Measurements from ENCODE around the gene PTPRG.
"Not testable (repeated sequence)": the region's sequence is repeated elsewhere in the genome, so short reads cannot be mapped to it uniquely, and the experiment has no call there.

PTPRG gene

DNA sequence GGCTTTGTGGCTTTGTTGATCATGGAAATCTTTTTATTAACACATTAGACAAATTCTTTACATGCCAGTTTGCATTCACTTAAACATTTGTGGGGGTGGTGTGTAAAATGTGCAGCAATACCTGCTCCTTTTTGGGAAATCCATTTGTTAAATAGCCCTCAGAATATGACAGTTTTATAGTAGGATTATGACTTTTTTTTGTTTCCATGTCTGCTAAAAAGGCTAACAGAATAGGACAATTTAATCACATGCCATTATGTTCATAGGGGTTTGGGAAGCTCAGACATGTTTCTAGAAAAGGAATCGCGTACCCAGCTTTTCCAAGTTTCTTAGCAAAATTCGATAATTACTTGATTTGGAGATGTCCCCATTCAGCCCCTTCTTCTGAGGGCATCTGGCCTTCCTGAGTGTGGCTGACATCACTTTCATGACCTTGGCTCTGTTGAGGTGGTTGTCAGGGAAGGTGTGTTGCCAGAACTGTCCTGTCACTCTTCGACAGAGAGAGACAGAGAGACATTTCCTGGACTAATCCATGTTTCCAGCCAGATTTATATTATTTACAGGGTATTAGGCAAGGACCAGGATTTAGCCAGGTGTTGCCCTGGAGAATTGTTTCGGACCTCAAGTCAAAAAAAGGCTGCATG, 126.4 kb downstream of the PTPRG start:
- peak; percentile 50 for DNase-seq

DNA sequence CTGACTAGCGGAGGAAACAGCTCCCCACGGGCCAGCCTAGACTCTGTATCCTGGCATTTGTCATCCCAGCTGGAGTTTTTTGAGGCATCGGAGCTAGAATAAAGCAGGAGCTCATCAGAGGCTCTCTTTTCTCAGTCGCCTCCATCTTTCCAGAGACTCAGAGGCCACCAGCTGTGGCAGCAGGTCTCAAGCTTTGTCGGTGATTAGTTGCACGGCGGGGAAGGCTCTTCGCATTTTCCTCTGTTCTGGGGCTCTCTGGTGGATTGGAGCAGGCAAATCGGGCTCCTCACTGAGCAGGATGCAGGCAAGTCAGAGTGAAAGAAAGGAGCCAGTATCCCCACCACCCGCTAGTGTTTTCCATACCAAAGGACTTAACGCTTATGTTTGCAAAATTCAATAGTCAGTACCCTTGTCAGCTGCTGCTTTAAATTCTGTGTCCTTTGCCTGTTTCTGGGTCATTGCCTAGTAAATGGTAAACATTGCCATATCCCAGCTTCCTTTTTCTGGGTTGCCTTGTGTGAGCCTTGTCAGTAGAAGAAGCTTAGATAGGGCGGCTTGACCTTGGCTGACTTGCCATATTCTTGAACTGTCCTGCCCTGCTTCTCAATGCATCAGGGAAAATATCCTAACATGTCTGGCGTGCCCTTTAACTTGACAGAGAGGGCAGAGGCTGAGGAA, 127.1 kb downstream of the PTPRG start:
- DNase-seq: peak; percentile 79

DNA sequence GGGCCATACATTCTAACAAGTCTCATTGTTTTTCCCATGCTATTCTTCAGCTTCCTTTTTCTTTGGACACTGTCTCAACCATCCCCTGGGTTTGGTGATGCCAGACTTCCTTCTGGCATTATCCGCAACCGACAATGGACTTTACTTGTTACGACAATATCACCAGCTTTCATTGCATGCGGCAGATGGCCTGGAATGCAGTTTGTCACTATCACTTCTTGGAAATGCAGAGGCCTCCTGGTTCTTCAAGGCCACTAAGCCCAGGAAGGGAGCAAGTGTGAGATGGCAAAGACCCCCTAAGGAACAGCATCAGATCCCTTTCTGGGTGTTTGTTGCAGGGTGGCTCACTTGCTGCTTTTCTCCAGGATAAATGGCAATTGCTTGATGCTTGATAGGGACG, 128.6 kb downstream of the PTPRG start:
- no peak for DNase-seq

DNA sequence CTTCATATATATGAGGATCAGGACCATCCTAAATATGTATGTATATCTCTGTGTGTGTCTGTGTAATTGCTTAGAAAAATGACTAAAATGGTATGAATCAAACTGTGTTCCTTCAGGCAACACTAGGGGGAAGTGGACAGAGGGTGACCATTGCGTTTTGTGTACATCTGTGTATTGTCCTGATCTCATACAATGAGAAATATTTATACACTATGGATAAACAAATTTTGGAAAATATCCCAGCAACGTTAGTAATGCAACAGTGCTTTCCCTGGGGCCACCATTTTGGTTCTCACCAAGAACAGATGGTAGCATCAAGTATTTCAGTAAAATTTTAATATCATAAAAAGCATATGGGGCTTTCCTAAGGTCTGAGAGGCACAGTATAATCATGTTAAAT, 130.1 kb downstream of the PTPRG start:
- no peak for DNase-seq

DNA sequence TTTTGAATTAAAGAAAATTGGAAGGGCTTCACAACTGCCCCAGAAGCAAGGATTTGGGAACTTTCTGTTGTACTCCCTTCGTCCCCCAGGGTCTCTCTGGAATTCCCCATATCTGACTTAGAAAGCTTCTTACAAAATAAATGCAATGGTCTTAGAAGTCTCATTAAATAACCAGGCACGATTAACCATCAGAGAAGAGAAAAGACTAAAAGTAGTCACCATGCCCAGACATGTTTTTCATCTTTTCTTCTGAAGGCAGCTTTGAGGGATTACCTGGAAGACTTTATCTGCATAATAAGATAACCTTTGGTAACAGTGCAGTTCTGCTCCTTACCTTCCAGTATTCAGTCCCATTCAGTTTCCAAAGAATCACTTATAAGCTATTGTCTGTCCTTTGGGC, 135.9 kb downstream of the PTPRG start:
- no peak for DNase-seq

DNA sequence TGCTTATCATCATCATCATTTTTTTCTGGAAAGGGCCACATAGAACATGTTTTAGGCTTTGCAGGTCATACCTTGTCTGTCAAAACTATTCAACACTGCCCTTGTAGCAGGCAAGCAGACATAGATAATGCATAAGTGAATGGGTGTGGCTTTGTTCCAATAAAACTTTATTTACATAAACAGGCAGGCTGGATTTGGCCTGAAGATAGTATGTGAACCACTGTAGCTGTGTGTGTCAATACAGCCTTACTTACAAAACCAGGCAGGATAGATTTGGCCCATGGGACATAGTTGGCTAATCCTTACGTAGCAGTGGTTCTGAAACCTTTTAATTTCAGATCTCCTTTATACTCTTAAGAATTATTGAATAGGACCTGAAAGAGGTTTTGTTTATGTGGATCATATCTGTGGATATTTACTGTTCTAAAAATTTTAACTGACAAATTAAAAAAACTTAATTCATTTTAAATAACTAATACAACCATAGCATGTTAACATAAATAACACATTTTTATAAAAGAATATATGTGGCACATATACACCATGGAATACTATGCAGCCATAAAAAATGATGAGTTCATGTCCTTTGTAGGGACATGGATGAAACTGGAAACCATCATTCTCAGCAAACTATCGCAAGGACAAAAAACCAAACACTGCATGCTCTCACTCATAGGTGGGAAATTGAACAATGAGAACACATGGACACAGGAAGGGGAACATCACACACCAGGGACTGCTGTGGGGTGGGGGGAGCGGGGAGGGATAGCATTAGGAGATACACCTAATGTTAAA, 137.1 kb downstream of the PTPRG start:
- DNase-seq: peak; percentile 34

DNA sequence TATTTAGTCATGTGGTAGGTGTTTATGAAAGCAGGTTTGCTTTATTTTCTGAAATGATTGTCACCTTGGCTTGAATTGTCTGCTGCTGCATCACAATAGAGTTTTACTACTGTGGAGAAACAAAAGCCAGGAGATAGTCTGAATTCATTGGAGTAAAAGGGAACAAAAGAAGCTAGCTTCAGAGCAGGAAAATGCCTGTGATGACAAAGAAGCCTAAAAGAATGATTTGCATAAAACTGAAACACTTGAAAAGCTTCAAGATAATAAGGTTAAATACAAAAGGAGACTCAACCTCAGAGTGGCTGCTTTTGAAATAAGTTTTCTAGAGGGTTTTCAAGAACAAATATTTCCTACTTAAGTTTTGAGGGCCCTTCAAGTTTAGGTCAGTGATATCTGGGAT, 138.3 kb downstream of the PTPRG start:
- DNase-seq: peak; percentile 28

DNA sequence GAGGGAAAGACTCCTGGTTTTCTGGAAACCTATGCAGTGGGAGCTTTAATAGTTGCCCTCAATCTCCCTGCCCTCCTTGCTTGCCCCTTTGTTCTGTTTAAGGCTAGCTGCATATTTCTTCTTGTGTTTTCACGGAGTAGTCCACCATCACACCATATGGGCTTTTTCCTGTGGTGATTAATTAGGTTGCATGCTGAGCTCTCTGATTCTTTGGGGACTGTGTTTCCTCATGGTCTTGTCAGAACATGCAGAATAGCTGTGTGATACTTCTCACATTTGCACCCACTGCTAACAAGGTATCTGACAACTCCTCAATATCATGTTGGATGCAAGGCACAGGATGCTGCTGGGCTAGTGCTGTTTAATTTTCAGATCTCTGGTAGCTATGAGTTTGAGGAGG, 139.6 kb downstream of the PTPRG start:
- peak; percentile 94 for DNase-seq

DNA sequence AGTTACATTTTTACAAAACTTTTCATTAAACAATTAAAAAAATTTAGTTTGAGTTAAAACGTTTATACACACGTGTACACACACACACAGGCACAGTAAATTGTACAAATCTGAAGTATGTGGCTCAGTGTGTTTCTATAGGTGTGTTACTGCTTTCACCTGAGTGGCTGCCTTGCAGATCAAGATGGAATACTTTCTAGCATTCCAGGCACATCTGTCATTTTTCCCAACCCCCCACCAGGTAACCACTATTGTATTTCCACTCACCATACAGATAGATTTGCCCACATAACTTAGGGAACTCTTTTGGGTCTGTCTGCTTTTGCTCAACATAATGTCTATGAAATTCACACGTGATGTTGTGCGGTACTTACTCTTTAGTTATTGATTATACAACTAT, 141.1 kb downstream of the PTPRG start:
- peak; percentile 38 for DNase-seq

DNA sequence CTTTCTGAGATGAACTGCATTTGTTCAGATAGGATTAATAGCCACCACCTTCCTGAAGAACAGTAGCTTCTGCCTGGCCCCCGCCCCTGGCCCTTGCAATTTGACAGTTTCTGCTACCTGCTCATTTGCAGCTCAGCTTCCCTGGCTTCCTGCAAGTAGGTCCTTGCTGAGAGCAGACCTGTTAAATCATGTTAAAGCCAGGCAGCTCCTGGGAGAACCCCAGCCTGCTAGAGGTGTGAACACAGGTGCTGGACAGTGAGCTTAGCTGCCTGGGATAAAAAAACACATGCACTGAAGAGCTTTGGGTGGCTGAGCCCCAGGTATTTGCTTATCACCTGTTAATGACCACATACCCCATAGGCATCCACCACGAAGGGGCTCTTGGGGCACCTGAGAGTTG, 143.4 kb downstream of the PTPRG start:
- DNase-seq: peak; percentile 71

DNA sequence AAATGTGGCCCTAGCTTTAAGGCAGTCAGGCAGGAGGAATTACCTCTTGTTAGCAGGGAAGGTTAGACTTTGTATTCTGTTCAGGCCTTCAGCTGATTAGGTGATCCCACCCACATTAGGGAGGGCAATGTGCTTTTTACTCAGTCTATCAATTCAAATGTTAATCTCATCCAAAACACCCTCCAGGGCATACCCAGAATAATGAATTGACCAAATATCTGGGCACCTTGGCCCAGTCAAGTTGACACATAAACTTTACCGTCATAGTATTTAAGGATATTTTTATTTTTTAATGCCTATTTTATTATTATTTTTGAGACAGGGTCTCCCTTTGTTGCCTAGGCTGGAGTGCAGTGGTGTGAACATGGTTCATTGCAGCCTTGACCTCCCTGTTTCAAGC, 146.1 kb downstream of the PTPRG start:
- DNase-seq: no peak

DNA sequence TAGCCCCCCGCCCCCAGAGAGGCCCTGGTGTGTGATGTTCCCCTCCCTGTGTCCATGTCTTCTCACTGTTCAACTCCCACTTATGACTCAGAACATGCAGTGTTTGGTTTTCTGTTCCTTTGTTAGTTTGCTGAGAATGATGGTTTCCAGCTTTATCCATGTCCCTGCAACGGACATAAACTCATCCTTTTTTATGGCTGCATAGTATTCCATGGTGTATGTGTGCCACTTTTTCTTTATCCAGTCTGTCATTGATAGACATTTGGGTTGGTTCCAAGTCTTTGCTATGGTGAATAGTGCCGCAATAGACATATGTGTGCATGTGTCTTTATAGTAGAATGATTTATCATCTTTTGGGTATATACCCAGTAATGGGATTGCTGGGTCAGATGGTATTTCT, 149.5 kb downstream of the PTPRG start:
- DNase-seq: not testable (repeated sequence)

DNA sequence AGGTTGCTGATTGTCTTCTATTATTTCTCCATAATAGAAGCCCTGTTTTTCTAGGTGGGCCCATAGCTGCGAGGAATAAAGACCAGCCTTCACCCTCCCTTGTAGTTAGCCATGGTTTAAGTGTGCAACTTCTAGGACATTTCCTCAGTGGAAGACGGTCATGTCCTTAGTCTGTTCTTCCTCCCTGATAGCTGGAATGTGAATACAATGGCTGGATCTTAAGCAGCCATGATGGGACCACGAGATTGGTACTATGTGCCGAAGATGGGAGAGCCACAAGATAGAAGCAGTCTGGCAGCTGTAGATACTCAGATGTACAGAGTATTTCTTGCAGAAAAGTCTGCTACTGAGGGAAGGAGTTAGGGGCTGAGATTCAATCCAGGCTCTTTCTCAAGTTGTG, 152.9 kb downstream of the PTPRG start:
- DNase-seq: no peak

DNA sequence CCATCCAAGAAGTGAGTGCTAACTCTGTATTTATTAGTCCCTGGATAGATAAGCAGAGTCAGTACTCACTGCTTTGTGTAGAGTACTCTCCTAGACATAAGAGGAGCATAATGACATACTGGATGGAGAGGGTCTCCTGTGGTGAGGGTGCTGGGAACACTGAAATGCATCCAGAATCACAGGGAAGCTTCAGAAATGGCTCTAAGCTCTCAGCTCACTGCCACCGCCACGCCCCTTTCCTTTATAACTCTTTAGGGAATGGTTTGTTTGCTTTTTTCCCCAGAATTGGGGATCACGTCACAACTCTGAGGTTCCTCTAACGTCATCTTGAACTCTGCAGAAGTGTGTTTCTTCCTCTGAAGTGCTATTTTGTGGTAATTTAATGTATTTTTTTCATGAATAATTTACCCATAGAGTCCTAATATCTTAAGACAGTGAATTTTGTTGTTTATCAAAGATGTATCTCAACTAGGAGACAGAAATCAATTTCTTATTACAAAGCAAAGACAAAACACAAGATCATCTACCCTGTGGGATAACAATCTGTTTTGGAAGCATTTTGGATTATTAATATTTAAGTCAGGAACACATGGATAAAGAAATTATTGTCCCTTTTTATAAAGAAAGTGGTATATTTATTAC, 154.6 kb downstream of the PTPRG start:
- DNase-seq: peak; percentile 76

DNA sequence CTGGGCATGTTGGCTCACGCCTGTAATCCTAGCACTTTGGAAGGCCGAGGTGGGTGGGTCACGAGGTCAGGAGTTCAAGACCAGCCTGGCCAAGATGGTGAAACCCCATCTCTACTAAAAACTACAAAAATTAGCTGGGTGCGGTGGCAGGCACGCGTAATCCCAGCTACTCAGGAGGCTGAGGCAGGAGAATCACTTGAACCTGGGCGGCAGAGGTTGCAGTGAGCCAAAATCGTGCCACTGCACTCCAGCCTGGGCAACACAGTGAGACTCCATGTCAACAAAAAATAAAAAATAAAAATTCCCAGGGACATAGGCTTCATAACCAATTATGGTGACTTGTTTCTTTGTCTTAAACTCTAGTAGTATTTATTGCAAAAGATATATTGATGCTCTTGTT, 155.3 kb downstream of the PTPRG start:
- not testable (repeated sequence) for DNase-seq

DNA sequence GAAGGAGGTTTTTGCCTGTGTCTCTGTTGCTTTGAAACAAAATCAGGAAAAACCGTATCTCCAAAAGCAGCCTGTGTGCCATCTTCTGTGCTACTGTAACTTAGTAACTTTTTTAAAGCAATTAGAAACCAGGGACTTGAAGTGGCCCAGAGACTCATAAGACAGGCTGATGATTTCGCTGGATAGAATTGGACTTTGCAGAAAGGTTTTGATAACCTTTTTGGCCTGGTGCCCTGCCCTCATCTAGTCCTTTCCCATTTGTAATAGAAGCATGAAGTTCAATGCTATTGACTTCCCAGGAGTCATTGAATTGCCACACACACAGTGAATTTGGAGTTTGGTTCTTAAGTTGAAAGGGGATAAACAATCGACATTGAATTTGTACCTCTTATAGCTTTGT, 157.2 kb downstream of the PTPRG start:
- DNase-seq: no peak

DNA sequence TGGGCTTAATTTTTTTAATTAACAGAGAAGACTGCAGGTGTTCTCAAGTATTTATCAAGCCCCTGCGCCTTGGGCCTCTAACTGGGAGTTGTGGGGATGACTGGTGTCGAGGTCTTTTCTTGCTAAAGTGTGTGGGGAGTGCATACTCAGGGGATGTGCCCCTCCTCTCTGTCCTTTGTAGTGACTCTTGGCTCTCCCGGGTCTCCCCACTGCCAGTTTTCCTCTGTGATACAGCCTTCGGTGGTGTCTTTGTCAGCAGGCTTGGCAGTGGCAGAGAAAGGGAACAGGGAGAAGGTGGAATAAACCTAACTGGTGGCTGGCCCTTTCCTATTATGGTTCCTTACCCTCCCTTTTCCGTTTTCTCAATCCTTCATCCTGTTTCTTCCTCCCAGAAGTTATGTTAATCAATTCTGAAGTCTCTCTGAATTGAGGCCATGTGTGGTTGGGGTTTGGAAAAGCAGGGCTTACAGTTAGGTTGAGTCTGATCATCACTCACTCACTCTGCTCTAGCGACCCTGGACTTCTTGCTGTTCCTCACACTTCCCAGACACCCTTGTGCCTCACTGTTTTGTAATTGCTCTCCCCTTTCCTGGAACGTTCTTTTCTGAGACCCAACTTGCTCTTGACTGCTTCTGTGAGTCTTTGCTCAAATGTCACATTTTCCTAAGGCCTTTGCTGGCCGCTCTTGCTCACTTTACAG, 158.1 kb downstream of the PTPRG start:
- DNase-seq: no peak

DNA sequence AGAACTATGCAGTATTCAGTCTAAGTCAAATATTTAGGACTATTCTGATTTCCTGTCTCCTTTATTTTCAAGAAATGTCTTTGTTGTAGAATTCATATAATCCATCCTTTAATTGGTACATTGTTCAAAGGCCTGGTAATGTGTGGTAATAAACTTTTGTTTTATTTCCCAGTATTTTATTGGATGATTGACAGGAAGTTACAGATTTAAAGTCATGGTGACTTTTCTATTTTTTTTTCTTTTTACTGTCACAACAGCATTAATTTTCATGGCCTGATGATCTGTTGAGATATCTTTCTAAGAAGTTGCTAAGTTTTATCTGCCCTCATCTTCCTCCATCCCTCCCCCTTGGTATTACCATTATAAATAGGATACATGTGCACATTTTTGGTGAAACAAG, 161.7 kb downstream of the PTPRG start:
- no peak for DNase-seq

DNA sequence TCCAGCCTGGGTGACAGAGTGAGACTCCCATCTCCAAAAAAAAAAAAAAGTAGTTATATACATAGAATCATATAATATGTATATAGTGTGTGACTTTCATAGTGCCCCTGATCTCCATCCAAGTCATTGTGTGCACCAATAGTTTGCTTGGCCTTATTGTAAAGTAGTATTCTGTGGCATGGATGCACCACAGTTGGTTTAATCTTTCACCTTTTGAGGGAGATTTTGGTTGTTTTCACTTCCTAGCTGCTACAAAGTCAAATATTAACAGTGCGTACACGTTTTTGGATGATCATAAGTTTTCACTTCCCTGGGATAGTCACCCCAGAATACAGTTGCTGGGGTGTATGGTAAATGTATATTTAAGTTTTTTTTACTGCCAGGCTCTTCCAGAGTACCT, 162.8 kb downstream of the PTPRG start:
- no peak for DNase-seq

DNA sequence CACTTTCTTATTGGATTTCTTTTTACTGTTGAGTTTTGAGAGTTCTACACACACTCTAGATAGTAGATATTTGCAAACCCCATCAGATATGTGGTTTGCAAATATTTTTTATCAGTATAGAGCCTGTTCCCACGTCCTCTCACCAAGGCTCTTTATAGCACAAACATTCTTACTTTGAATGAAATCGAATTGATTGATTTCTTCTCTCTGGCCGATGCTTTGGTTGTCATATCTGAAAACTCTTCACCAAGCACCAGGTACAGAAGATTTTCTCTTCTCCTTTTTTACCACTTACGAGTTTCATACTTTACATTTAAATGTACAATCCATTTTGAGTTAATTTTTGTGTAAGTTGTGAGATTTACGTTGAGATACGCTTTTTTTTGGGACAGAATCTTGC, 163.4 kb downstream of the PTPRG start:
- DNase-seq: no peak

DNA sequence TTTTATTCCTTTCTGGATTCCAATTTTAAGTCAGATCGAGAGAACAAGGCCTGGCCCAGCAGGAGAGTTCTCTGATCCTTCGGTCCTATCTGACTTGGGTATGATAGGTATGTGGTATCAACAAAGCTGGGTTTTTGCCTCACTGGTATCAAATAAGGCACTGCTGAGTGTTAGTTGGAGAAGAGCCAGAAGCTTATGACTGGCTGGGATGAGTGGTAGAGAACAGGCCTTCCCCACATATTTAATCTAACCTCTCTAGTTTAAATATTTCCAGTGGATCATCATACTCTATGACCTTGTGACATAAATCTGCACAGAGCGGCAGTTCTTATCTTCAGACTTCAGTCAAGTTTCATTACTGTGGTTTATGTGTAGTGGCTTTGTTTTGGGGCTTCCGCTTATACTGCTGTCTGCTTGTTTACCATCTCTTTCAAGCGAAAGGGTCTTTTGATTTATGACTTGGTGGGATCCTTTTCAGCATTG, 164.5 kb downstream of the PTPRG start:
- DNase-seq: peak; percentile 15

DNA sequence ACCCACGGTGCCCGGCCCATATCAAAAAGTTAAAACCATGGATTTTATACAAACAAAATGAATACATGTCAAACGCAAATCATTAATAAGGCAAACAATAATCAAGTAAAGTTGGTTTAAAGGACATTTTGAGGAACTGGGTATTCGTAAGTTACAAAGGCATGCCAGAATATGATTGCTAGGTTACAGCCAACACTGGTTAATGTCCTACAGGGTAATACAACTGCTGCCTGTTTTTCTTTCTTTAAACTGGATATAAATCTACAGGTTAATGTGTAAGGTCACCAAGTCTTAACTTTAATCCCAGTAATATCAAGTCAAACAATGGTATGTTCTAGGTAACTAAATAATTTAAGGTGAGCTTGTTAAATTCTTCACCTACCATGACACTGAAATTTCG, 166.1 kb downstream of the PTPRG start:
- DNase-seq: no peak

All from NCI-H69 (cell line).